Stimulated activated CD4-positive, alpha-beta T cell treated with anti-CD3 and anti-CD28 coated beads, TNF-alpha, amount 100 ng/mL, for 48 hours (primary cell): ENCODE data around the gene PADI1.
A peak's percentile ranks its signal among the peaks of the same experiment; 100 is the strongest.
"Not testable (repeated sequence)": the region's sequence is repeated elsewhere in the genome, so short reads cannot be mapped to it uniquely, and the experiment has no call there.

Experiments
- DNase-seq, 3 donors: peaks; one replicate each; pipeline ENCODE4 v3.0.0-alpha.2; 2020; ENCODE audit warnings: low read depth in 3 of 3

PADI1 gene

DNA sequence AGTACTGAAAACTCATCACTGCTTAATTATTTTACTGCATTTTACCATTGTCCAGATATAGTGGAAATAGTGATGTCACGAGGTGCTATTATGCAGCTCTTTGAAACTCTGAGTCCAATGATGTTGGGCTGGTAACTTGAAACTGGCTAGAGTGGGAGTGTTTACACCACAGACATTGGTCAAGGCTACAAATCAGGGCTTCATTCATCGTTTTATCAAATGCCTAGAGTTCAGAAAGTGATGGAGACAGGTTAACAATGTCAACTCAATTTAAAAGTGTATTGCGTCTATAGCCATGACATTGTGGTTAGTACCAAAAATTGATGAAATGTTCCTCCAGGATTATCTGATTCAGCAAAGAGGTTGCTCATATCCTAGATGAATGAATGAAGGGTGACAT is 12.7 kb downstream of the PADI1 start:
- no peak for DNase-seq

GRCh38 chr1:17218939-17219338 is 14.0 kb downstream of the PADI1 start:
- no peak for DNase-seq

GRCh38 chr1:17220287-17220686 is 15.4 kb downstream of the PADI1 start:
- no peak for DNase-seq

GRCh38 chr1:17222557-17222956 is 17.6 kb downstream of the PADI1 start:
- DNase-seq, result no peak

DNA sequence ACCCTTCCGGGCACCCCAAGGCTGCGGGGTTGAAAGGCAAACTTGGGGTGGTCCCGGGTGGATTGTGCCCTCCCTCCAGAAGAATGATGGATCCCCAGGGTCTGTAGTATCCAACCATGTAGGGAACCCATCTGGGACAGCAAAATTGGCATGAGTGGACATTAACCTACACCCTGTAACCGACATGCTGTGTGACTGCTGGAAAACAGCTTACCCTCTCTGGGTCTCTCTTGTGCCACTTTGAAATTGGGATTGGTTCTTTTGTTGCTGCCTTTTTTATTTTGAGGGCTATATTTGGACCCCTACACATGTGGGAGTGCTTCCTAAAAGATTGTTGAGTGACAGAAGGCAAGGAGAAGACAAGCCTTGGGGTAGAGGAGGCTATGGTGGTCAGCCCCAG is 19.5 kb downstream of the PADI1 start:
- DNase-seq, result no peak

DNA sequence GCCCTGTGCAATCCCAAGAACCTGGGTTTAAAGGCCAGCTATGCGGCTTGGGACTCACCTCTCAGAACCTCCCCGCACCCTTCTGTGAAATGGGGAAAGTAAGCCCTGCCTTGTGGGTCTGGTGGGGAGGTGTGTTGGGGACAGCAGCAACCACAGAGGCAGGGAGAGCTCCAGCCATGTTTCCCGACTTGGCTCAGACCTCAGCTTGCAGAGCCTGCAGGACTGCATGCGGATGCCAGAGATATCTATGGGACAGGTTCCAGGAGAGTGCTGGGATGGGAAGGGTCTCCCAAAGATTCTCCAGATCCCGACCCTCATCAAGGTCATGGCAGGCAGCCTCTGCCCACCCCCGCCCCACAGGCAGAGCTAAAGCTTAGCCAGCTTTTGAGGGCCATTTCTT is 20.2 kb downstream of the PADI1 start:
- no peak for DNase-seq

GRCh38 chr1:17227358-17227915 is 22.5 kb downstream of the PADI1 start:
- no peak for DNase-seq

DNA sequence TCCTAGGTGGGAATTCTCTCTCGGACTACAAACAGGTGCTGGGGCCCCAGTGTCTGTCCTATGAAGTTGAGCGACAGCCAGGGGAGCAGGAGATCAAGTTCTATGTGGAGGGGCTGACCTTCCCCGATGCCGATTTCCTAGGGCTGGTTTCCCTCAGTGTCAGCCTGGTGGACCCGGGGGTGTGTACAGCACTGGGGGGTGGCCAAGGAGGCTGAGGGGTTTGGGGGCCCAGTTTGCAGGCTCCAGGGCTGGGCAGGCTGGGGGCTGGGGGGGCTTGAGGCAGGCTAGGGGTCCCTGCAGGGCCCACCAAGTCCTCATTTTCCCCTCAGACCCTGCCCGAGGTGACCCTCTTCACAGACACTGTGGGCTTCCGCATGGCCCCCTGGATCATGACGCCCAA is 23.7 kb downstream of the PADI1 start:
- DNase-seq, result no peak

- DNase-seq, result no peak
Measured at GRCh38 chr1:17229379-17229778, 24.5 kb downstream of the PADI1 start.

DNA sequence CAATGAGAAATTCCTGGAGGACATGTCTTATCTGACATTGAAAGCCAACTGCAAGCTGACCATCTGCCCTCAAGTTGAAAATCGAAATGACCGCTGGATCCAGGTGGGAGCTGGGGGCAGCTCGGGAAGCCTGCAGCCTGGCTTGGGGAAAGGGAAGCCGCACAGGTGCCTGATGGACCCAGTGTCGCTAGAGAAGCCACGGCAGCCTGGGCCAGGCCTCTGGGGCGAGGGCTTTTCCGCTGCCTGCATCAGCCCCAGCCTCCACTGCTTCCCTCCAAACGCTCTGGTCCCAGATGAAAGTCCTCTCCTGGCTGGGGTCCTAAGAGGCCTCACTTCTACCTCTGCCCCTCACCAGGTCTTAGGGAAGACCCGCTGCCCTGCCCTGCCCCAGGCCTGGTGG is 25.2 kb downstream of the PADI1 start:
- no peak for DNase-seq

GRCh38 chr1:17230671-17231310 is 25.9 kb downstream of the PADI1 start:
- no peak for DNase-seq

GRCh38 chr1:17232759-17233661 is 28.1 kb downstream of the PADI1 start:
- no peak for DNase-seq

GRCh38 chr1:17233675-17234320 is 28.9 kb downstream of the PADI1 start:
- no peak for DNase-seq

- DNase-seq, result no peak
Measured at GRCh38 chr1:17234405-17234804, 29.5 kb downstream of the PADI1 start.

- no peak for DNase-seq
Measured at GRCh38 chr1:17235135-17235885, 30.4 kb downstream of the PADI1 start.

DNA sequence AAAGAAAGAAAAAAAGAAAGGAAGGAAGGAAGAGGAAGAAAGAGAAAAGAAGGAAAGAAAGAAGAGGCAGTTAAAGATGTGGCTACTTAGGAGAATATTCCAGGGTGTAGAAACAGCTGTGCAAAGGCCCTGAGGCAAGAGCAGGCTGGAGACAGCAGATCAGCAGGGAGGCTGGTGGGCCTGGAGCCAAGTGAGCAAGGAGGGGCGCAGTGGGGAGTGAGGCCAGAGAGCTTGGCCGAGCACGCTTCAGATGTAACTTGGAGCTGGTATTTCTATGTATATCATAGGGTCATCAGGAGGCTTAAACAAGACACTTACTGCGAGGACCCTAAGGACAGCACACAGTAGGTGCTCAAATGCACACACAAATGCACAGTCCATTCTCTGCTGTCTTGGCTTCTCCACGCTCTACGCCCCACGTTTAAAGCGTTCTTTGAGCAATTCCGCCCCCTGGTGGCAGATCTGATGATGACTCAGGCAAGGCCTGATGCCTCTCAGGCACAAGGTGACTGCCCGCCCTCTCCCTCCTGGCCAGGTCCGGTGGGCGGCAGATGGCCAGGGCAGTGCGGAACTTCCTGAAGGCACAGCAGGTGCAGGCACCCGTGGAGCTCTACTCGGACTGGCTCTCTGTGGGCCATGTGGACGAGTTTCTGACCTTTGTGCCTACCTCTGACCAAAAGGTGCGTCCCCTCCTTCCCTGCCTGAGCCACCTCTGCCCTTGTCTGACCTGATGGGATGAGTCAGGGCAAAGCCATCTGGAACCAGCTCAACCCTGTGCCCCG is 32.0 kb downstream of the PADI1 start:
- DNase-seq, result peak; percentile 73 to 90 (median 88)

DNA sequence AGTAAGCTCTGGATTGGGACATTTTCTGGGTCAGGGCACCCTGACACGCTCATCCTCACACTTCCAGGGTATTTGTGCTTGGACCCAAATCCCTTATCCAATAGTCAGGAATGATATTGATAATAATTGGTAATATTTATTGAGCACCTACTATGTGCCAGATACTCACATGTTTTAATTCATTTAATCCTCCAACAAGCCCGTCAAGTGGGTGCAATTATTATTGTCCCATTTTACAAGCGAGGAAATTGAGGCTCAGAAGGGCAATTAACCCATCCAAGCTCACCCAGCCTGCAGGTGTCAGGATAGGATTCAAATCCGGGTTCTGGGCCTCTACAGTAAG is 32.6 kb downstream of the PADI1 start:
- no peak for DNase-seq

DNA sequence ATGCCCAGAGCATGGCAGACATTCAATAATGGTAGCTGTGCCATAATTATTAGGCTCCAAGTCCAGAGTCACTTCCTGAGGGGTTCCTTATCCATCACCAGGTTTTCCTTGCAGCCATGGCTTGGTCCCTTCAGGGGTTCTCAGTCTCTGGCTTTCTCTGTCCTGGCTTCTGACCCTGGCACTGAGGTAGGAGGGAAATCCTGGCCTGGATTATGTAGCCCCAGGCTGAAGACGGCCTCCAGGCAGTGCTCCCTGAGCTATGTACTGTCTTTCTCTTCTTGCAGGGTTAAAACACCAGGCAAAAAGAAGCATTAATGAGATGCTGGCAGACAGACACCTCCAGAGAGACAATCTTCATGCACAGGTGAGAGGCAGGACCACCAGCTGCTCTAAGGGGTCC is 34.5 kb downstream of the PADI1 start:
- peak in 1 of 3 donors; percentile 2 for DNase-seq

DNA sequence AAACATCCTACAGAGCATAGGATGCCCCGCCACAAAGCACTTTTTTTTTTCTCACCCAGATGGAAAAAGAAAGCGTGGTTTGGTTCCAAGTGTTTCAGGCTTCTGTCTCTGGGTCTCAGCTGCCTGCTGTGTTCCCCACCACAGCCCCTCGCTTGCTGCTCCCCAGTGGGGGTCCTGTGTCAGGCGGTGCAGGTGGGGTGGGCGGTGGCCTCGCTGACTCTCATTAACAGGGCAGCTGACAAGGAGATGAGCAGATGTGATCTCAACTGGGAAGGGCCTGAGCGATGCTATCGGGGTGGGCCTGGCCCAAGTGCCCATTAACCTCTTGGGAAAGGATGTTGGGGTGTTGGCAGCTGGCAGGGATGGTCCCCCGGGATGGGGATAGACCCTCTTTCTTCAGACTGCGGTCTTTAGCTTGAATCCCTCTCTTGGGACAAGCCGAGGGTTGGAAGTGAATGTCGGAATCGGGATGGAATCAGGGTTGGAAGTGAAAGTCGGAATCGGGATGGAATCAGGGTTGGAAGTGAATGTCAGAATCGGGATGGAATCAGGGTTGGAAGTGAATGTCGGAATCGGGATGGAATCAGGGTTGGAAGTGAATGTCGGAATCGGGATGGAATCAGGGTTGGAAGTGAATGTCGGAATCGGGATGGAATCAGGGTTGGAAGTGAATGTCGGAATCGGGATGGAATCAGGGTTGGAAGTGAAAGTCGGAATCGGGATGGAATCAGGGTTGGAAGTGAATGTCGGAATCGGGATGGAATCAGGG is 36.3 kb downstream of the PADI1 start:
- not testable (repeated sequence) for DNase-seq

DNA sequence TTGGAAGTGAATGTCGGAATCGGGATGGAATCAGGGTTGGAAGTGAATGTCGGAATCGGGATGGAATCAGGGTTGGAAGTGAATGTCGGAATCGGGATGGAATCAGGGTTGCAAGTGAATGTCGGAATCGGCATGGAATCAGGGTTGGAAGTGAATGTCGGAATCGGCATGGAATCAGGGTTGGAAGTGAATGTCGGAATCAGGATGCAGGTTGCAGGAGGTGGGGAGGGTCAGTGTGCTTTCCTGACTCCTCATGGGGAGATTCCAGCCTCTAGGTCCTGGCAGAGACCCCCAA is 36.8 kb downstream of the PADI1 start:
- not testable (repeated sequence) for DNase-seq
